HEK293T (cell line): ENCODE measurements around the gene LTBP4.

Source experiments
- CTCF ChIA-PET: fragments of 350-600 bp; formaldehyde crosslinking; extraction: SDS; loops from one replicate; lab custom pipeline; 2021; ENCODE audit warnings: antibody characterized with exemption, inconsistent platforms; lab: Yijun Ruan, JAX
- POLR2A ChIA-PET: fragments of 350-600 bp; formaldehyde crosslinking; extraction: SDS; loops from one replicate; lab custom pipeline; 2020; ENCODE audit warnings: antibody characterized with exemption, inconsistent platforms; lab: Yijun Ruan, JAX
- DNase-seq: peaks from one replicate; pipeline ENCODE4 v3.0.0; 2012; ENCODE audit warnings: mixed read lengths; ENCODE audit errors: extremely low spot score
- ARNT ChIP-seq: fragments of 450-650 bp; IDR thresholded peaks from 2 replicates; pipeline ENCODE4 v1.6.1; 2017; ENCODE audit warnings: mild to moderate bottlenecking
- BHLHE40 ChIP-seq: fragments of 450-650 bp; IDR thresholded peaks from 2 replicates; pipeline ENCODE4 v1.6.1; 2016; ENCODE audit warnings: mild to moderate bottlenecking, moderate library complexity, borderline replicate concordance
- CTBP1 ChIP-seq: fragments of 450-650 bp; IDR thresholded peaks from 2 replicates; pipeline ENCODE4 v1.6.1; 2016; ENCODE audit warnings: borderline replicate concordance
- ELF4 ChIP-seq: fragments of 450-650 bp; IDR thresholded peaks from 2 replicates; pipeline ENCODE4 v1.6.1; 2017; ENCODE audit warnings: antibody characterized with exemption
- FOXA1 ChIP-seq: fragments of 450-650 bp; IDR thresholded peaks from 2 replicates; pipeline ENCODE4 v1.6.1; 2016; ENCODE audit warnings: mild to moderate bottlenecking
- FOXK2 ChIP-seq: fragments of 450-650 bp; IDR thresholded peaks from 2 replicates; pipeline ENCODE4 v1.6.1; 2016; ENCODE audit warnings: mild to moderate bottlenecking
- FOXM1 ChIP-seq: fragments of 450-650 bp; IDR thresholded peaks from 2 replicates; pipeline ENCODE4 v1.6.1; 2017; ENCODE audit warnings: mild to moderate bottlenecking, borderline replicate concordance
- HDGF ChIP-seq: fragments of 450-650 bp; IDR thresholded peaks from 2 replicates; pipeline ENCODE4 v1.6.1; 2017; ENCODE audit warnings: antibody characterized with exemption, borderline replicate concordance
- L3MBTL2 ChIP-seq: fragments of 450-650 bp; conservative IDR thresholded peaks from 2 replicates; pipeline ENCODE4 v1.6.1; 2016; ENCODE audit warnings: mild to moderate bottlenecking
- LEF1 ChIP-seq: fragments of 450-650 bp; IDR thresholded peaks from 2 replicates; pipeline ENCODE4 v1.6.1; 2017; ENCODE audit warnings: mild to moderate bottlenecking, borderline replicate concordance
- NFRKB ChIP-seq: fragments of 450-650 bp; IDR thresholded peaks from 2 replicates; pipeline ENCODE4 v1.6.1; 2016; ENCODE audit warnings: mild to moderate bottlenecking, moderate library complexity
- PKNOX1 ChIP-seq: fragments of 450-650 bp; IDR thresholded peaks from 2 replicates; pipeline ENCODE4 v1.6.1; 2016
- SP1 ChIP-seq: fragments of 450-650 bp; IDR thresholded peaks from 2 replicates; pipeline ENCODE4 v1.6.1; 2017
- SUZ12 ChIP-seq: fragments of 450-650 bp; IDR thresholded peaks from 2 replicates; pipeline ENCODE4 v1.6.1; 2016; ENCODE audit warnings: mild to moderate bottlenecking
- TARDBP ChIP-seq: fragments of 450-650 bp; IDR thresholded peaks from 2 replicates; pipeline ENCODE4 v1.6.1; 2016
- ZNF384 ChIP-seq: fragments of 450-650 bp; IDR thresholded peaks from 2 replicates; pipeline ENCODE4 v1.6.1; 2016

LTBP4 gene

GRCh38 chr19:40603389-40604170, 2.4 kb downstream of the LTBP4 start:
- POLR2A ChIA-PET, result interaction anchor here (0.6 to 1.4 kb wide), 6 partner anchors 11 to 177 kb away, joined by 3 to 5 read pairs (median 3); partner anchors contain the start of gene SERTAD1
- CTCF ChIA-PET, result interaction anchor here (0.5 to 4.1 kb wide), 15 partner anchors 20 to 238 kb away, joined by 3 to 19 read pairs (median 4); no protein-coding TSS in a partner anchor
- TF ChIP-seq FOXK2, result no peak
- TF ChIP-seq HDGF, result peak; percentile 73; the same call in 1 of the 2 replicates
- peak; percentile 89 for DNase-seq

- ChIA-PET POLR2A (interaction anchor here (0.6 to 1.4 kb wide), 4 partner anchors 10 to 178 kb away, joined by 3 to 5 read pairs (median 3); partner anchors contain the start of gene SERTAD1), CTCF (interaction anchor here (0.9 to 4.1 kb wide), 5 partner anchors 30 to 140 kb away, joined by 3 to 19 read pairs (median 6); no protein-coding TSS in a partner anchor)
- DNase-seq, result no peak
- TF ChIP-seq NFRKB, result no peak
- no peak for TF ChIP-seq CTBP1
- TF ChIP-seq BHLHE40, result no peak
- no peak for TF ChIP-seq FOXA1
- TF ChIP-seq SP1, result no peak
- TF ChIP-seq ARNT, result no peak
- no peak for TF ChIP-seq FOXK2
- no peak for TF ChIP-seq ELF4
- no peak for TF ChIP-seq HDGF
- TF ChIP-seq FOXM1, result no peak
- TF ChIP-seq PKNOX1, result no peak
- no peak for TF ChIP-seq L3MBTL2
- TF ChIP-seq SUZ12, result no peak
- TF ChIP-seq TARDBP, result no peak
- TF ChIP-seq ZNF384, result no peak
- TF ChIP-seq LEF1, result no peak
These were observed 3.0 kb downstream of the LTBP4 start for GRCh38 chr19:40604171-40604646.

- no peak for DNase-seq
- ChIA-PET POLR2A (interaction anchor here (1.2 to 1.4 kb wide), 3 partner anchors 10 to 178 kb away, joined by 3 to 5 read pairs (median 3); partner anchors contain the start of gene SERTAD1), CTCF (interaction anchor here (0.6 to 2.8 kb wide), 7 partner anchors 19 to 190 kb away, joined by 3 to 19 read pairs (median 4); no protein-coding TSS in a partner anchor)
- TF ChIP-seq ARNT (no peak), HDGF (no peak), BHLHE40 (no peak), FOXM1 (no peak), LEF1 (no peak), PKNOX1 (no peak), SUZ12 (no peak), ZNF384 (no peak), NFRKB (no peak), L3MBTL2 (no peak), ELF4 (no peak)
These were observed 3.6 kb downstream of the LTBP4 start for GRCh38 chr19:40604647-40605215.

- no peak for DNase-seq
- CTCF ChIA-PET, result interaction anchor here (0.6 to 2.1 kb wide), 7 partner anchors 18 to 215 kb away, joined by 3 to 11 read pairs (median 4); no protein-coding TSS in a partner anchor
- POLR2A ChIA-PET, result interaction anchor here (0.7 to 1.2 kb wide), 4 partner anchors 9 to 140 kb away, joined by 3 to 4 read pairs (median 4); partner anchors contain the start of gene BLVRB
- no peak for TF ChIP-seq TARDBP
- no peak for TF ChIP-seq CTBP1
- peak; percentile 88 for TF ChIP-seq L3MBTL2
These were observed 4.2 kb downstream of the LTBP4 start for GRCh38 chr19:40605216-40605971.

- CTCF ChIA-PET, result interaction anchor here (0.7 to 1.6 kb wide), 5 partner anchors 8 to 390 kb away, joined by 3 to 5 read pairs (median 3); no protein-coding TSS in a partner anchor
- no peak for TF ChIP-seq LEF1
- no peak for TF ChIP-seq ARNT
- no peak for TF ChIP-seq FOXK2
- no peak for TF ChIP-seq SUZ12
- TF ChIP-seq FOXA1, result no peak
- TF ChIP-seq L3MBTL2, result no peak
- no peak for TF ChIP-seq ZNF384
- no peak for TF ChIP-seq PKNOX1
- no peak for TF ChIP-seq NFRKB
- TF ChIP-seq FOXM1, result no peak
- TF ChIP-seq TARDBP, result no peak
- no peak for TF ChIP-seq BHLHE40
- TF ChIP-seq SP1, result no peak
- TF ChIP-seq CTBP1, result no peak
- TF ChIP-seq HDGF, result no peak
- TF ChIP-seq ELF4, result no peak
- no peak for DNase-seq
- POLR2A ChIA-PET, result no interaction called here
These were observed 6.4 kb downstream of the LTBP4 start for GRCh38 chr19:40607311-40608239.
